Mesenchymal stem cell (in vitro differentiated cells and primary cell): ENCODE measurements around the gene SPAG17.

Experiments used
- DNase-seq: peaks from one replicate; pipeline ENCODE4 v3.0.0-alpha.2; 2013
- H2AFZ ChIP-seq: one replicate; pipeline ENCODE4 v1.6.1; 2013; ENCODE audit warnings: low read depth, mild to moderate bottlenecking, control low read depth, inconsistent platforms, low read length, moderate library complexity
- H2AK5ac ChIP-seq: 2 replicates; pipeline ENCODE4 v1.6.1; 2013; ENCODE audit warnings: low read length, moderate library complexity, mild to moderate bottlenecking, inconsistent platforms; ENCODE audit not compliant: severe bottlenecking
- H2BK120ac ChIP-seq: one replicate; pipeline ENCODE4 v1.6.1; 2013; ENCODE audit warnings: low read depth, mild to moderate bottlenecking, inconsistent platforms, low read length, moderate library complexity
- H2BK12ac ChIP-seq, 2 experiments: one replicate each; pipeline ENCODE4 v1.6.1; 2013; ENCODE audit warnings: inconsistent platforms in 2 of 2, low read length in 2 of 2, mild to moderate bottlenecking in 2 of 2, moderate library complexity in 2 of 2, control low read depth in 1 of 2
- H2BK15ac ChIP-seq: one replicate; pipeline ENCODE4 v1.6.1; 2013; ENCODE audit warnings: mild to moderate bottlenecking, low read depth, inconsistent platforms; ENCODE audit not compliant: poor library complexity, severe bottlenecking
- H2BK5ac ChIP-seq: 2 replicates; pipeline ENCODE4 v1.6.1; 2013; ENCODE audit warnings: low read depth, mild to moderate bottlenecking, low read length, control low read depth, inconsistent platforms; ENCODE audit not compliant: poor library complexity, severe bottlenecking
- H3K14ac ChIP-seq, 2 experiments: one replicate each; pipeline ENCODE4 v1.6.1; 2013; ENCODE audit warnings: inconsistent platforms in 2 of 2, low read length in 2 of 2, control low read depth in 1 of 2, mild to moderate bottlenecking in 1 of 2, moderate library complexity in 1 of 2
- H3K18ac ChIP-seq, 2 experiments: one replicate each; pipeline ENCODE4 v1.6.1; 2013; ENCODE audit warnings: inconsistent platforms in 2 of 2, low read length in 2 of 2, control low read depth in 1 of 2, low read depth in 1 of 2, mild to moderate bottlenecking in 1 of 2
- H3K23ac ChIP-seq, 2 experiments: one replicate each; pipeline ENCODE4 v1.6.1; 2013; ENCODE audit warnings: inconsistent platforms in 2 of 2, low read length in 2 of 2, mild to moderate bottlenecking in 2 of 2, moderate library complexity in 2 of 2, control low read depth in 1 of 2
- H3K27ac ChIP-seq: 2 replicates; pipeline ENCODE4 v1.5.1; 2013; ENCODE audit warnings: mild to moderate bottlenecking, moderate library complexity, low read length, control low read depth, inconsistent platforms; ENCODE audit not compliant: poor library complexity, severe bottlenecking
- H3K27me3 ChIP-seq, 2 experiments: 2 replicates each; pipeline versions ENCODE4 v1.6.1 to v1.7.0; 2013; ENCODE audit warnings: low read length in 2 of 2, mild to moderate bottlenecking in 2 of 2, moderate library complexity in 2 of 2, control low read depth in 1 of 2, inconsistent platforms in 1 of 2; ENCODE audit not compliant: control insufficient read depth in 1 of 2, insufficient read depth in 1 of 2
- H3K36me3 ChIP-seq, 2 experiments: 2 replicates each; pipeline versions ENCODE4 v1.6.1 to v1.7.0; 2013; ENCODE audit warnings: low read length in 2 of 2, control low read depth in 1 of 2, inconsistent platforms in 1 of 2, low read depth in 1 of 2, mild to moderate bottlenecking in 1 of 2; ENCODE audit not compliant: insufficient read depth in 2 of 2, control insufficient read depth in 1 of 2
- H3K4ac ChIP-seq, 2 experiments: one replicate each; pipeline ENCODE4 v1.6.1; 2013; ENCODE audit warnings: inconsistent platforms in 2 of 2, low read length in 2 of 2, mild to moderate bottlenecking in 2 of 2, moderate library complexity in 2 of 2, control low read depth in 1 of 2, low read depth in 1 of 2
- H3K4me1 ChIP-seq: 2 replicates; pipeline ENCODE4 v1.6.1; 2013; ENCODE audit warnings: low read depth, low read length, control low read depth; ENCODE audit not compliant: control insufficient read depth, insufficient read depth
- H3K4me2 ChIP-seq: 2 replicates; pipeline ENCODE4 v1.6.1; 2013; ENCODE audit warnings: low read length, mild to moderate bottlenecking, inconsistent platforms; ENCODE audit not compliant: poor library complexity, severe bottlenecking
- H3K4me3 ChIP-seq, 2 experiments: 2 replicates each; pipeline versions ENCODE4 v1.5.1 to v1.7.0; 2013; ENCODE audit warnings: low read length in 2 of 2, mild to moderate bottlenecking in 2 of 2, control low read depth in 1 of 2, low read depth in 1 of 2; ENCODE audit not compliant: insufficient read depth in 1 of 2
- H3K79me1 ChIP-seq: replicated peaks from 2 replicates; pipeline ENCODE4 v1.6.1; 2013; ENCODE audit warnings: mild to moderate bottlenecking, control low read depth, low read length, inconsistent platforms; ENCODE audit not compliant: poor library complexity, severe bottlenecking
- H3K9ac ChIP-seq: 2 replicates; pipeline ENCODE4 v1.7.0; 2013; ENCODE audit warnings: mild to moderate bottlenecking, low read length, moderate library complexity
- H3K9me3 ChIP-seq: 2 replicates; pipeline ENCODE4 v1.7.0; 2013; ENCODE audit warnings: mild to moderate bottlenecking, low read length; ENCODE audit not compliant: control insufficient read depth
- H4K8ac ChIP-seq: one replicate; pipeline ENCODE4 v1.6.1; 2013; ENCODE audit warnings: inconsistent platforms, mild to moderate bottlenecking, low read length, moderate library complexity
- H4K91ac ChIP-seq: one replicate; pipeline ENCODE4 v1.6.1; 2013; ENCODE audit warnings: mild to moderate bottlenecking, low read length, inconsistent platforms
- WGBS: methylation state at CpG from one replicate; pipeline ENCODE4 v1.1.7; 2013; ENCODE audit warnings: mixed read lengths; 5-methylcytosine and 5-hydroxymethylcytosine counted together

Gene SPAG17

DNA sequence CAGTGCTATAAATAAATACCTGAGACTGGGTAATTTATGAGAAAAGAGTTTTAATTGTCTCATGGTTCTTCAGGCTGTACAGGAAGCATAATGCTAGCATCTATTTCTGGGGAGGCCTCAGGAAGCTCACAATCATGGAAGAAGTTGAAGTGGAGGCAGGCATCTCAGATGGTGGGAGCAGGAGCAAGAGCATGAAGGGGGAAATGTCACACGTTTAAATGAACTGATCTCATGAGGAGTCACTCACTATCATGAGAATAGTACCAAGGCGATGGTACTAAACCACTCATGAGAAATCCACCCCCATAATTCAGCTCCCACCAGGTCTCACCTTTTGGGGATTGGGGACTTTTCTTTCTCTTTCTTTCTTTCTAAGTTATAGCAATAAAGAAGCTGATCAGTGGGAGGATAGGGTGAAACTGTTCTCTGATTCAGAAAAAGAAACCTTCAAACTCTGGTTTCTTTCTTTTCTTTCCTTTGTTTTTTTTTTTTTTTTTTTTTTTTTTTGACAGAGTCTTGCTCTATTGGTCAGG lies 17.1 kb upstream of the SPAG17 start:
- no peak overlapping the region for H3K4me2 ChIP-seq
- no peak overlapping the region for H2AK5ac ChIP-seq
- H3K4ac ChIP-seq, result no peak overlapping the region
- H3K18ac ChIP-seq, result no peak overlapping the region
- no peak overlapping the region for H3K14ac ChIP-seq
- no peak for DNase-seq
- no peak overlapping the region for H4K91ac ChIP-seq
- no peak overlapping the region for H3K27ac ChIP-seq
- no peak overlapping the region for H4K8ac ChIP-seq
- no peak overlapping the region for H2BK15ac ChIP-seq
- H2BK120ac ChIP-seq, result no peak overlapping the region
- WGBS, result no CpG with 5 or more reads among the region's 2 CpGs
- no peaks in the 10 kb centered on the region for H3K4me1 ChIP-seq
- H3K36me3 ChIP-seq, result no peaks in the 10 kb centered on the region
- H3K9me3 ChIP-seq, result no peaks in the 10 kb centered on the region
- H3K23ac ChIP-seq, result no peak overlapping the region
- no peaks in the 10 kb centered on the region for H3K27me3 ChIP-seq
- no peak overlapping the region for H2BK12ac ChIP-seq
- H2BK5ac ChIP-seq, result no peak overlapping the region
- H2AFZ ChIP-seq, result no peak overlapping the region
- H3K9ac ChIP-seq, result no peak overlapping the region
- H3K79me1 ChIP-seq, result no peaks in the 10 kb centered on the region
- no peak overlapping the region for H3K4me3 ChIP-seq

GRCh38 chr1:118201524-118201923 lies 16.5 kb upstream of the SPAG17 start:
- no peak overlapping the region for H2BK5ac ChIP-seq
- H3K4ac ChIP-seq, result no peak overlapping the region
- 86% methylated on average over 3 of the region's 3 CpGs for WGBS
- no peak overlapping the region for H3K4me3 ChIP-seq
- no peaks in the 10 kb centered on the region for H3K9me3 ChIP-seq
- no peak overlapping the region for H2BK120ac ChIP-seq
- no peak overlapping the region for H2BK15ac ChIP-seq
- no peak overlapping the region for H3K4me2 ChIP-seq
- H3K36me3 ChIP-seq, result no peaks in the 10 kb centered on the region
- no peaks in the 10 kb centered on the region for H3K79me1 ChIP-seq
- H3K27ac ChIP-seq, result no peak overlapping the region
- H2AK5ac ChIP-seq, result no peak overlapping the region
- no peak overlapping the region for H2AFZ ChIP-seq
- no peak overlapping the region for H3K23ac ChIP-seq
- no peak overlapping the region for H4K8ac ChIP-seq
- no peak overlapping the region for H3K14ac ChIP-seq
- H3K9ac ChIP-seq, result no peak overlapping the region
- H3K18ac ChIP-seq, result no peak overlapping the region
- no peaks in the 10 kb centered on the region for H3K4me1 ChIP-seq
- H2BK12ac ChIP-seq, result no peak overlapping the region
- H4K91ac ChIP-seq, result no peak overlapping the region
- no peaks in the 10 kb centered on the region for H3K27me3 ChIP-seq
- DNase-seq, result no peak

- Histone ChIP-seq H3K36me3 (no peaks in the 10 kb centered on the region), H4K91ac (no peak overlapping the region), H3K27ac (no peak overlapping the region), H3K4me3 (no peak overlapping the region), H3K79me1 (no peaks in the 10 kb centered on the region), H3K4me2 (no peak overlapping the region), H4K8ac (no peak overlapping the region), H3K4me1 (no peaks in the 10 kb centered on the region), H3K27me3 (no peaks in the 10 kb centered on the region), H2BK15ac (no peak overlapping the region), H2AK5ac (no peak overlapping the region), H2BK5ac (no peak overlapping the region), H3K9ac (no peak overlapping the region), H2AFZ (no peak overlapping the region), H3K23ac (no peak overlapping the region), H3K14ac (no peak overlapping the region), H2BK12ac (no peak overlapping the region), H2BK120ac (no peak overlapping the region), H3K18ac (no peak overlapping the region), H3K9me3 (no peaks in the 10 kb centered on the region), H3K4ac (no peak overlapping the region)
- no peak for DNase-seq
- 100% methylated on average over 1 of the region's 1 CpG for WGBS
Observed at GRCh38 chr1:118200836-118201235, 15.8 kb upstream of the SPAG17 start.

DNA sequence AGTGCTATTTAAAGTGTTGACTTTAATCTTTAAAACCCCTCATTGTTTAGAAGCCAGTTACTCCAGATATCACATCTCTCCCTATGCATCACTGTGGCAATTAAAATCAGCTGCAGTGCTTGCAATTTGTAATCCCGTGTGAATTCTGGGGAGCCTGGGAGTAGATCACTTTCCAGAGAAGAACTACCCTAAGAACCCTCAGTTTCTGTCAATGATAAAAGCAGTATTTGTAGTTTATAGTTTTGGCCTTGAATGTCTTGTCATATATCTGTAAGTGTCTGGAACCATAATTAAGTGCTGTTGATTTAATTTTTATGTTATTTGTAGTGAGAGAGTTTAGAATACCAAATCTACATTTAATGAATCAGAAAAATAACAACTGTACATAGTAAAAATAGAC lies 5.5 kb upstream of the SPAG17 start:
- DNase-seq, result no peak
- Histone ChIP-seq H3K27me3 (no peaks in the 10 kb centered on the region), H2AK5ac (no peak overlapping the region)

More for the DNA sequence above, 5.5 kb upstream of the SPAG17 start:
- no peaks in the 10 kb centered on the region for H3K36me3 ChIP-seq
- H3K14ac ChIP-seq, result no peak overlapping the region
- H2BK12ac ChIP-seq, result no peak overlapping the region
- no peak overlapping the region for H3K4ac ChIP-seq
- H3K9me3 ChIP-seq, result peaks cover 5% of the 10 kb centered on the region
- no peak overlapping the region for H3K4me2 ChIP-seq
- no peak overlapping the region for H3K18ac ChIP-seq
- no peak overlapping the region for H3K27ac ChIP-seq
- H2BK120ac ChIP-seq, result no peak overlapping the region
- H3K79me1 ChIP-seq, result no peaks in the 10 kb centered on the region
- H4K8ac ChIP-seq, result no peak overlapping the region
- no peak overlapping the region for H2AFZ ChIP-seq
- no peak overlapping the region for H3K23ac ChIP-seq
- no peak overlapping the region for H3K9ac ChIP-seq
- 100% methylated on average over 1 of the region's 1 CpG for WGBS
- H3K4me1 ChIP-seq, result no peaks in the 10 kb centered on the region
- H2BK5ac ChIP-seq, result no peak overlapping the region
- H4K91ac ChIP-seq, result no peak overlapping the region
- no peak overlapping the region for H2BK15ac ChIP-seq
- H3K4me3 ChIP-seq, result no peak overlapping the region
